Measurements from ENCODE around the gene FBXW4. TPM values are rescaled to one million over a fixed set of nuclear protein-coding genes. Genes with fewer than 3 reads are reported as not detected.

The FBXW4 gene
- total and polyA plus RNA-seq, 2 donors (not counting 1 experiment from before 2014, with no cell fraction given): 32.7 to 60.8 TPM

DNA sequence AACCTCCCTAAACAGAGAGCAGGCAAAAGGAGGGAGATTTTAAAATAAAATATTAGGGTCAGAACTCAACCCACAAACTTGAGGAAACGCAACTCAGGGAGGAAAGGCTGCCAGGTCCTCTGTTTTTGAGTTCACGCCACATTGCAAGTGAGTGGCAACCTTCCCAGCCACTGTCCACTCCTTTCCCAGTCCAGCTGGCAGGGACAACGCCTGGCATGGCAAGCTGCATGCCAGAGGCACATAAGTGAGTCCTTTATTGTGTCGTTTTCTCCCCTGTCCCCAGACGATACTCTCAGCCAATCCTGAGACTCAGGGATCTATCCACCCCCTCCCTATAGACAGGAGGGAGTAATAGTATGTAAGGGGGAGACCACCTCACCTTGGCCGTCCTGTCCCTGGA lies 22.4 kb downstream of the FBXW4 start:
- Histone ChIP-seq H3K27me3 (ENCODE audit: control insufficient read depth, insufficient read depth, low read length) (no peaks in the 10 kb centered on the region), H3K79me2 (ENCODE audit: control insufficient read depth, insufficient read depth, low read length) (no peaks in the 10 kb centered on the region), H3K4me3 (replicated peaks in 1 of 4; ENCODE audit: control extremely low read depth in 1 of 4, insufficient read depth in 1 of 4, low read depth in 3 of 4, low read length in 4 of 4) (no peak overlapping the region), H3K4me1 (ENCODE audit: control insufficient read depth, extremely low read depth, insufficient read depth, low read length) (no peaks in the 10 kb centered on the region), H3K36me3 (ENCODE audit: control insufficient read depth, insufficient read depth, low read length) (no peaks in the 10 kb centered on the region), H3K9me3 (ENCODE audit: control insufficient read depth, insufficient read depth, low read depth, low read length) (no peaks in the 10 kb centered on the region), H2AFZ (ENCODE audit: low read length) (no peak overlapping the region), H3K27ac (ENCODE audit: insufficient read depth, low read length) (no peak overlapping the region), H3K4me2 (ENCODE audit: extremely low read depth, insufficient read depth, low read length) (no peak overlapping the region), H4K20me1 (ENCODE audit: control insufficient read depth, extremely low read depth, insufficient read depth, low read length) (no peaks in the 10 kb centered on the region), H3K9ac (ENCODE audit: insufficient read depth, low read length) (no peak overlapping the region)
- no peak for TF ChIP-seq EZH2 (IDR thresholded peaks at IDR 0.05; ENCODE audit: low read length, missing control alignments)
- TF ChIP-seq, protein P1, sequence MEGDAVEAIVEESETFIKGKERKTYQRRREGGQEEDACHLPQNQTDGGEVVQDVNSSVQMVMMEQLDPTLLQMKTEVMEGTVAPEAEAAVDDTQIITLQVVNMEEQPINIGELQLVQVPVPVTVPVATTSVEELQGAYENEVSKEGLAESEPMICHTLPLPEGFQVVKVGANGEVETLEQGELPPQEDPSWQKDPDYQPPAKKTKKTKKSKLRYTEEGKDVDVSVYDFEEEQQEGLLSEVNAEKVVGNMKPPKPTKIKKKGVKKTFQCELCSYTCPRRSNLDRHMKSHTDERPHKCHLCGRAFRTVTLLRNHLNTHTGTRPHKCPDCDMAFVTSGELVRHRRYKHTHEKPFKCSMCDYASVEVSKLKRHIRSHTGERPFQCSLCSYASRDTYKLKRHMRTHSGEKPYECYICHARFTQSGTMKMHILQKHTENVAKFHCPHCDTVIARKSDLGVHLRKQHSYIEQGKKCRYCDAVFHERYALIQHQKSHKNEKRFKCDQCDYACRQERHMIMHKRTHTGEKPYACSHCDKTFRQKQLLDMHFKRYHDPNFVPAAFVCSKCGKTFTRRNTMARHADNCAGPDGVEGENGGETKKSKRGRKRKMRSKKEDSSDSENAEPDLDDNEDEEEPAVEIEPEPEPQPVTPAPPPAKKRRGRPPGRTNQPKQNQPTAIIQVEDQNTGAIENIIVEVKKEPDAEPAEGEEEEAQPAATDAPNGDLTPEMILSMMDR (conservative IDR thresholded peaks at IDR 0.05 in 1 of 2, IDR thresholded peaks at IDR 0.05 in 1 of 2; ENCODE audit: low read depth in 1 of 2, low read length in 2 of 2): no peak
- no peak for DNase-seq (ENCODE audit: low read depth in 2 of 2)

DNA sequence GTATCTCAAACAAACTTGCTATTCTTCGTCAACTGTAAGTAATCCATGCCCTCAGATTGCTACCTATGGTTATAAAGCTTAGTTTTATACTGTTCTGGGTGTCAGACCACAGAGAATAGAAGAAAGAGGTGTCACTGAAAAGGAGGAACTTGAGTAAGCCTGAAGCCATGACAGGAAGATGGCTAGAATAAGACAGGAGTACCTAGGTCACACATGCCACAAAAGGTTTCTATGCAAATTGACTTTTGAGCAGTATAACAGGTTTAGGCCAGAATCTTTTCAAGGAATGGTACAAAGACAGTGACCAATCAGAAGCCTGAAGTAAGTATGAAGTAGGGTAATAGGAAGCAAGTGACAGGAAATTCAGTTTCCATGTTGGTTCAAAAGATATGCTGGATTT lies 23.5 kb downstream of the FBXW4 start:
- Histone ChIP-seq H3K27me3 (ENCODE audit: control insufficient read depth, insufficient read depth, low read length) (no peaks in the 10 kb centered on the region), H3K79me2 (ENCODE audit: control insufficient read depth, insufficient read depth, low read length) (no peaks in the 10 kb centered on the region), H3K4me2 (ENCODE audit: extremely low read depth, insufficient read depth, low read length) (no peak overlapping the region), H3K27ac (ENCODE audit: insufficient read depth, low read length) (no peak overlapping the region), H3K4me3 (replicated peaks in 1 of 4; ENCODE audit: control extremely low read depth in 1 of 4, insufficient read depth in 1 of 4, low read depth in 3 of 4, low read length in 4 of 4) (no peak overlapping the region), H3K9ac (ENCODE audit: insufficient read depth, low read length) (no peak overlapping the region), H3K36me3 (ENCODE audit: control insufficient read depth, insufficient read depth, low read length) (no peaks in the 10 kb centered on the region), H3K9me3 (ENCODE audit: control insufficient read depth, insufficient read depth, low read depth, low read length) (no peaks in the 10 kb centered on the region), H3K4me1 (ENCODE audit: control insufficient read depth, extremely low read depth, insufficient read depth, low read length) (no peaks in the 10 kb centered on the region), H4K20me1 (ENCODE audit: control insufficient read depth, extremely low read depth, insufficient read depth, low read length) (no peaks in the 10 kb centered on the region), H2AFZ (ENCODE audit: low read length) (no peak overlapping the region)
- DNase-seq (ENCODE audit: low read depth in 2 of 2): no peak
- TF ChIP-seq, protein P1 (conservative IDR thresholded peaks at IDR 0.05 in 1 of 2, IDR thresholded peaks at IDR 0.05 in 1 of 2; ENCODE audit: low read depth in 1 of 2, low read length in 2 of 2): no peak
- TF ChIP-seq EZH2 (IDR thresholded peaks at IDR 0.05; ENCODE audit: low read length, missing control alignments): no peak

DNA sequence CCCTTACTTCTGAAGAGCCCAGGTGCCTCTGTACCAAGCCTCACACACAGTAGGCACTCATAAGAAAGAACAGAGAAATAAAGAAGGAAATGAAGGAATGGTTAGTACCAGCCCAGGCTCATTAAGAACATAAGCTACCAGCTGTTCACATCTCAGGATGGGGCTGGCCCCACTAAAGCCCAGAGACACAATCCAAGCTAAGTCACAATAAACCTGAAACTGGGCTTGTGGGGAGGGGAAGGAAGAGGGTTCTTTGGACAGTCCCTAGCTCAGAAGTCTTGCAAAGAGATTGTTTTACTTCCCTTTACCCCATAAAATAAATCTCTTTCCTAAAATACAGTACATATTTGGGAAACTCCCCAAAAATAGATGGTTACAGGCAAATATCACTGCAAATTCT lies 24.3 kb downstream of the FBXW4 start:
- TF ChIP-seq EZH2 (IDR thresholded peaks at IDR 0.05; ENCODE audit: low read length, missing control alignments): no peak
- TF ChIP-seq, protein P1 (conservative IDR thresholded peaks at IDR 0.05 in 1 of 2, IDR thresholded peaks at IDR 0.05 in 1 of 2; ENCODE audit: low read depth in 1 of 2, low read length in 2 of 2): no peak
- H3K4me1 ChIP-seq (ENCODE audit: control insufficient read depth, extremely low read depth, insufficient read depth, low read length): no peaks in the 10 kb centered on the region
- H3K36me3 ChIP-seq (ENCODE audit: control insufficient read depth, insufficient read depth, low read length): no peaks in the 10 kb centered on the region
- H3K9me3 ChIP-seq (ENCODE audit: control insufficient read depth, insufficient read depth, low read depth, low read length): no peaks in the 10 kb centered on the region
- no peaks in the 10 kb centered on the region for H3K79me2 ChIP-seq (ENCODE audit: control insufficient read depth, insufficient read depth, low read length)
- no peak for DNase-seq (ENCODE audit: low read depth in 2 of 2)
- H4K20me1 ChIP-seq (ENCODE audit: control insufficient read depth, extremely low read depth, insufficient read depth, low read length): no peaks in the 10 kb centered on the region
- no peak overlapping the region for H3K4me2 ChIP-seq (ENCODE audit: extremely low read depth, insufficient read depth, low read length)
- H3K27me3 ChIP-seq (ENCODE audit: control insufficient read depth, insufficient read depth, low read length): no peaks in the 10 kb centered on the region
- no peak overlapping the region for H3K9ac ChIP-seq (ENCODE audit: insufficient read depth, low read length)
- no peak overlapping the region for H3K4me3 ChIP-seq (replicated peaks in 1 of 4; ENCODE audit: control extremely low read depth in 1 of 4, insufficient read depth in 1 of 4, low read depth in 3 of 4, low read length in 4 of 4)
- H3K27ac ChIP-seq (ENCODE audit: insufficient read depth, low read length): no peak overlapping the region
- H2AFZ ChIP-seq (ENCODE audit: low read length): no peak overlapping the region
